Measurements from ENCODE around the gene STAC2.

GRCh38 chr17:39186481-39187002 lies 39.2 kb downstream of the STAC2 start:
- TF ChIP-seq CTCF (IDR thresholded peaks at IDR 0.05) (no peak), POLR2A (IDR thresholded peaks at IDR 0.05) (no peak)

Measured in esophagus squamous epithelium (tissue), 4 donors.